HCT116 (cell line): Measurements from ENCODE around the gene TEAD1.

Experiments
- REST ChIP-seq: IDR thresholded peaks from 2 replicates; pipeline ENCODE4 v1.6.1; 2012; ENCODE audit warnings: low read depth
- YY1 ChIP-seq: IDR thresholded peaks from 2 replicates; pipeline ENCODE4 v1.6.1; 2011; ENCODE audit warnings: low read length, low read depth, moderate library complexity, mild to moderate bottlenecking; ENCODE audit not compliant: insufficient replicate concordance; ENCODE audit errors: extremely low read depth
- TF ChIP-seq, protein P1 (sequence below), 3 experiments: fragments of 200-600 bp in 1 of 3; sonication (generic) in 1 of 3; IDR thresholded peaks in 2 of 3; conservative IDR thresholded peaks in 1 of 3; 2 replicates each; pipeline ENCODE4 v1.5.1; 2012 to 2017; ENCODE audit warnings: low read depth in 2 of 3, low read length in 2 of 3, antibody characterized with exemption in 1 of 3, borderline replicate concordance in 1 of 3, control low read depth in 1 of 3, mild to moderate bottlenecking in 1 of 3, mixed read lengths in 1 of 3, mixed run types in 1 of 3, moderate library complexity in 1 of 3; ENCODE audit not compliant: insufficient read depth in 1 of 3

- TF ChIP-seq, protein P1, sequence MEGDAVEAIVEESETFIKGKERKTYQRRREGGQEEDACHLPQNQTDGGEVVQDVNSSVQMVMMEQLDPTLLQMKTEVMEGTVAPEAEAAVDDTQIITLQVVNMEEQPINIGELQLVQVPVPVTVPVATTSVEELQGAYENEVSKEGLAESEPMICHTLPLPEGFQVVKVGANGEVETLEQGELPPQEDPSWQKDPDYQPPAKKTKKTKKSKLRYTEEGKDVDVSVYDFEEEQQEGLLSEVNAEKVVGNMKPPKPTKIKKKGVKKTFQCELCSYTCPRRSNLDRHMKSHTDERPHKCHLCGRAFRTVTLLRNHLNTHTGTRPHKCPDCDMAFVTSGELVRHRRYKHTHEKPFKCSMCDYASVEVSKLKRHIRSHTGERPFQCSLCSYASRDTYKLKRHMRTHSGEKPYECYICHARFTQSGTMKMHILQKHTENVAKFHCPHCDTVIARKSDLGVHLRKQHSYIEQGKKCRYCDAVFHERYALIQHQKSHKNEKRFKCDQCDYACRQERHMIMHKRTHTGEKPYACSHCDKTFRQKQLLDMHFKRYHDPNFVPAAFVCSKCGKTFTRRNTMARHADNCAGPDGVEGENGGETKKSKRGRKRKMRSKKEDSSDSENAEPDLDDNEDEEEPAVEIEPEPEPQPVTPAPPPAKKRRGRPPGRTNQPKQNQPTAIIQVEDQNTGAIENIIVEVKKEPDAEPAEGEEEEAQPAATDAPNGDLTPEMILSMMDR (IDR thresholded peaks at IDR 0.05 in 2 of 3, conservative IDR thresholded peaks at IDR 0.05 in 1 of 3; ENCODE audit: borderline replicate concordance in 1 of 3, insufficient read depth in 1 of 3, low read depth in 2 of 3, low read length in 2 of 3), result no peak
- TF ChIP-seq REST, result no peak
- peak; percentile 20 for TF ChIP-seq YY1
These were observed 18.2 kb downstream of the TEAD1 start for GRCh38 chr11:12692229-12693075.
